HG03457 (cell line): Measurements from ENCODE around the gene NXPE2.

Experiments used
- ATAC-seq: cut with Tn5 transposase; IDR thresholded peaks from one replicate; pipeline ENCODE4 v1.9.1; 2021; ENCODE audit warnings: moderate number of reproducible peaks; ENCODE audit not compliant: unreplicated experiment

Gene NXPE2

GRCh38 chr11:114738954-114739353, 60.6 kb downstream of the NXPE2 start:
- ATAC-seq: no peak

- ATAC-seq: no peak
Observed at GRCh38 chr11:114745150-114745671, 66.9 kb downstream of the NXPE2 start.

- no peak for ATAC-seq
Observed at GRCh38 chr11:114746013-114746412, 67.7 kb downstream of the NXPE2 start.
